Measurements from ENCODE around the gene GSTM4. TPM values are rescaled to one million over a fixed set of nuclear protein-coding genes. Genes with fewer than 3 reads are reported as not detected.

GSTM4 gene
- total and polyA plus RNA-seq, 12 donors, result 22.8 to 62.1 (median 41.8) TPM

- H3K27ac ChIP-seq, result no peak overlapping the region
- H3K36me3 ChIP-seq, result peaks cover 0 to 50% (median 22%) of the 10 kb centered on the region in 9 donors
- DNase-seq (no peak), ATAC-seq (no peak)
- no peaks in the 10 kb centered on the region for H3K27me3 ChIP-seq
- H3K9me3 ChIP-seq, result no peaks in the 10 kb centered on the region
- H3K4me1 ChIP-seq, result peaks cover 9 to 46% (median 35%) of the 10 kb centered on the region in 9 donors
- WGBS, 2 donors, result 81% methylated on average over 32 of the region's 32 CpGs
- TF ChIP-seq CTCF (IDR thresholded peaks at IDR 0.05), result no peak
- intact Hi-C loops (cut with DNase I), result loop anchor here in 4 of 10 donors (5.0 kb wide), 2 partner anchors 79 to 84 kb away; partner anchors contain the start of gene GNAI3 (in 2 of the 4)
- no peak overlapping the region for H3K4me3 ChIP-seq
These were observed 30.0 kb upstream of the GSTM4 start for GRCh38 chr1:109625601-109626560.

- intact Hi-C loops (cut with DNase I), result loop anchor here in 4 of 10 donors (5.0 kb wide), 2 partner anchors 80 to 85 kb away; partner anchors contain the start of gene GNAI3 (in 2 of the 4)
- 94 to 97% methylated on average over 21 of the region's 21 CpGs for WGBS, 2 donors
- ATAC-seq, result no peak
These were observed 29.1 kb upstream of the GSTM4 start for GRCh38 chr1:109626682-109627408.

GRCh38 chr1:109627692-109628399 is 28.1 kb upstream of the GSTM4 start:
- ATAC-seq (no peak), DNase-seq (no peak)
- H3K36me3 ChIP-seq, result peaks cover 0 to 64% (median 30%) of the 10 kb centered on the region in 9 donors
- no peak for TF ChIP-seq CTCF (IDR thresholded peaks at IDR 0.05)
- H3K27me3 ChIP-seq, result no peaks in the 10 kb centered on the region
- intact Hi-C loops (cut with DNase I), result loop anchor here in 4 of 10 donors (2.0 to 5.0 kb wide), 3 partner anchors 41 to 86 kb away; partner anchors contain the start of gene GNAI3 (in 2 of the 4)
- H3K4me3 ChIP-seq, result no peak overlapping the region
- H3K4me1 ChIP-seq, result peaks cover 6 to 38% (median 20%) of the 10 kb centered on the region in 9 donors
- H3K9me3 ChIP-seq, result no peaks in the 10 kb centered on the region
- 93 to 94% methylated on average over 23 of the region's 23 CpGs for WGBS, 2 donors
- H3K27ac ChIP-seq, result no peak overlapping the region

More at GRCh38 chr1:109626682-109627408, 29.1 kb upstream of the GSTM4 start:
- peaks cover 5 to 38% (median 28%) of the 10 kb centered on the region in 9 donors for H3K4me1 ChIP-seq
- peaks cover 0 to 59% (median 30%) of the 10 kb centered on the region in 9 donors for H3K36me3 ChIP-seq
- H3K27me3 ChIP-seq, result no peaks in the 10 kb centered on the region
- TF ChIP-seq CTCF (IDR thresholded peaks at IDR 0.05), result no peak
- H3K27ac ChIP-seq, result no peak overlapping the region
- H3K9me3 ChIP-seq, result no peaks in the 10 kb centered on the region
- H3K4me3 ChIP-seq, result no peak overlapping the region
- DNase-seq, result no peak
